ENCODE measurements around the gene RRBP1. TPM values are rescaled to one million over a fixed set of nuclear protein-coding genes. Genes with fewer than 3 reads are reported as not detected.

RRBP1 gene, protein sequence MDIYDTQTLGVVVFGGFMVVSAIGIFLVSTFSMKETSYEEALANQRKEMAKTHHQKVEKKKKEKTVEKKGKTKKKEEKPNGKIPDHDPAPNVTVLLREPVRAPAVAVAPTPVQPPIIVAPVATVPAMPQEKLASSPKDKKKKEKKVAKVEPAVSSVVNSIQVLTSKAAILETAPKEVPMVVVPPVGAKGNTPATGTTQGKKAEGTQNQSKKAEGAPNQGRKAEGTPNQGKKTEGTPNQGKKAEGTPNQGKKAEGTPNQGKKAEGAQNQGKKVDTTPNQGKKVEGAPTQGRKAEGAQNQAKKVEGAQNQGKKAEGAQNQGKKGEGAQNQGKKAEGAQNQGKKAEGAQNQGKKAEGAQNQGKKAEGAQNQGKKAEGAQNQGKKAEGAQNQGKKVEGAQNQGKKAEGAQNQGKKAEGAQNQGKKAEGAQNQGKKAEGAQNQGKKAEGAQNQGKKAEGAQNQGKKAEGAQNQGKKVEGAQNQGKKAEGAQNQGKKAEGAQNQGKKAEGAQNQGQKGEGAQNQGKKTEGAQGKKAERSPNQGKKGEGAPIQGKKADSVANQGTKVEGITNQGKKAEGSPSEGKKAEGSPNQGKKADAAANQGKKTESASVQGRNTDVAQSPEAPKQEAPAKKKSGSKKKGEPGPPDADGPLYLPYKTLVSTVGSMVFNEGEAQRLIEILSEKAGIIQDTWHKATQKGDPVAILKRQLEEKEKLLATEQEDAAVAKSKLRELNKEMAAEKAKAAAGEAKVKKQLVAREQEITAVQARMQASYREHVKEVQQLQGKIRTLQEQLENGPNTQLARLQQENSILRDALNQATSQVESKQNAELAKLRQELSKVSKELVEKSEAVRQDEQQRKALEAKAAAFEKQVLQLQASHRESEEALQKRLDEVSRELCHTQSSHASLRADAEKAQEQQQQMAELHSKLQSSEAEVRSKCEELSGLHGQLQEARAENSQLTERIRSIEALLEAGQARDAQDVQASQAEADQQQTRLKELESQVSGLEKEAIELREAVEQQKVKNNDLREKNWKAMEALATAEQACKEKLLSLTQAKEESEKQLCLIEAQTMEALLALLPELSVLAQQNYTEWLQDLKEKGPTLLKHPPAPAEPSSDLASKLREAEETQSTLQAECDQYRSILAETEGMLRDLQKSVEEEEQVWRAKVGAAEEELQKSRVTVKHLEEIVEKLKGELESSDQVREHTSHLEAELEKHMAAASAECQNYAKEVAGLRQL (N-terminal part only)
- 147 TPM for total RNA-seq
- 80.1 TPM for polyA plus RNA-seq

DNA sequence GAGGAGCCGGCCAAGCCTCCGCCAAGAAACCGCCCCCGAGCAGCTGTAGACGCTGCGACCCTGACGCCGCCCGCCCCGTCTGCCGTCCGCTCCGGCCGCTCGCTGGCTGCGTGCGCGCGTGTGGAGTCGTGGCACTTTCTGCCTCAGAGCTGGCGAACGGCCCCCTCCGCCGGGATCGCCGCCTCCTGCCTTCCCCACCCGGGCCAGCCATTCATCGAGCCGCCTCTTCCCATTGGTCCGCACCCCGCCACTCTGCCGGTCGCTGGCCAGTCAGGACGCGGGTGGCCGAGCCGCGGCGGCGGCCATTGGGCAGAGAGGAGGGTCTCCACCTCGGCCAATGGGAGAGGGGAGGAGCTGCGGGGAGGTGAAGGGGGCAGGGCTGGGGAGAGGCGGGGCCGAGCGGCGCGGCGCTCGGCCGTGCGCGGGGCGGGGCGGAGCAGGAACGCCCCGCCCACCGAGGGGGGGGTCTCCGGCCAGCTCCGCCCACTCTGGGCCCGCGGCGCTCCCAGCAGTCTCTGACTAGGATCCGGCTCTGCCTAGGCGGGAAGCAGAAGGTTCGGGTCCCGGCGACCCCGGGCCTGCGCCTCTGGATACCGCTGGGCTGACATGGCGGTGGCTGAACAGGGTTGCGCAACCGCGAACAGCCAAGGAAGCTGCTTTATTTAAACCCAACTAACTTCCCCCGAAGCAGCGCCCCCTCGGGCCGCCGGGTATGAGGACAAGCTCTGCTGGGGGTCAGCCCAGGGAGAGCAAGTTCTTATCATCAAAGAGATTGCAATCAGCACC lies at the start of gene RRBP1:
RRBP1 (minus strand) TSS at position 140 of the 786 bp plus-strand sequence. CDS start 21,735 bp downstream, outside the sequence.
- Histone ChIP-seq H3K36me3 (ENCODE audit: insufficient read depth) (no peaks in the 10 kb centered on the region), H3K4me3 (ENCODE audit: low read depth, low read length) (peak within 1 kb of the TSS; percentile 92)
- WGBS, result under 1% methylated on average over 79 of the region's 79 CpGs

DNA sequence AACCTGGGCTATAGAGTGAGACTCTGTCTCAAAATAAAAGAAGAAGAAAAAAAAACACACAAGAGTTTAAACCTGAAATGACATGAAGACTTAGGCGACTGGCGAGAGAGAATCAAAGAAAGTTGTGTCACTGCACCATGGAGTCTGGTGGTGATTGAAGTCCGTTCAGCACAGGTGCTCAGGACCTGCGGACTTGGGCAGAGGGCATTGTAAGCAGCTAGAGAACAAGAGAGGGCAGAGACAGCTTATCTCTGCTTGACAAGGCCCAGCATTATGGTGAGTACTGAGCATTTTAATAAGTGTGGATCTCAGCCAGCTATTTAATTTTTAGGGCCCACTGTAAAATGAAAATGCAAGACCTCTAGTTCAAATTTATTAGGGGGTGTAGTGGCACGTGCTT lies 49.2 kb upstream of the RRBP1 start:
- WGBS, result 95% methylated on average over 5 of the region's 5 CpGs
- no peak overlapping the region for H3K27ac ChIP-seq (ENCODE audit: low read depth)
- H3K4me1 ChIP-seq (ENCODE audit: insufficient read depth), result no peaks in the 10 kb centered on the region
- no peaks in the 10 kb centered on the region for H3K36me3 ChIP-seq (ENCODE audit: insufficient read depth)
- H3K4me3 ChIP-seq (ENCODE audit: low read depth, low read length), result no peak overlapping the region
- DNase-seq (ENCODE audit: extremely low spot score), result no peak

More for the DNA sequence above, at the start of gene RRBP1:
- Histone ChIP-seq H3K4me1 (ENCODE audit: insufficient read depth) (no peaks in the 10 kb centered on the region), H3K27ac (ENCODE audit: low read depth) (peak within 1 kb of the TSS; percentile 89)
- DNase-seq (ENCODE audit: extremely low spot score), result peak; percentile 92

DNA sequence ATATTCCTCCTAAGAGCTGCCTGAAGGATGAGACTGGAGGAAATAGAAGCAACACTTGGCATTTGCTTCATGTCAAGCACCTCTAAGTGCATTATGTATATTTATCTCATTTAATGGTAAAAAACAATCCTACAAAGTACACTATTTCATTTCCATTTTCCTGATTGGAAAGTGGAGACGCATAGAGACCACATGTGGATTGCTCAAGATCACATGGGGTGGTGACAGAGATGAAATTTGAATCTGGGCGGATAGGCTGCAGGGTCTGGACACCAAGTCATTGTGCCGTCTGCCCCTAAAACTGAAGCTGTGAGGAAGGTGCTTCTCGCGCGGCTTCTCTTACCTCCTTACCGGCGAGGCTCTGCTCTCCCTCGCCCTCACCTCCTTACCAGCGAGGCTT lies 48.0 kb upstream of the RRBP1 start:
- WGBS, result 92% methylated on average over 10 of the region's 10 CpGs
- no peak for DNase-seq (ENCODE audit: extremely low spot score)
- no peak overlapping the region for H3K4me3 ChIP-seq (ENCODE audit: low read depth, low read length)

DNA sequence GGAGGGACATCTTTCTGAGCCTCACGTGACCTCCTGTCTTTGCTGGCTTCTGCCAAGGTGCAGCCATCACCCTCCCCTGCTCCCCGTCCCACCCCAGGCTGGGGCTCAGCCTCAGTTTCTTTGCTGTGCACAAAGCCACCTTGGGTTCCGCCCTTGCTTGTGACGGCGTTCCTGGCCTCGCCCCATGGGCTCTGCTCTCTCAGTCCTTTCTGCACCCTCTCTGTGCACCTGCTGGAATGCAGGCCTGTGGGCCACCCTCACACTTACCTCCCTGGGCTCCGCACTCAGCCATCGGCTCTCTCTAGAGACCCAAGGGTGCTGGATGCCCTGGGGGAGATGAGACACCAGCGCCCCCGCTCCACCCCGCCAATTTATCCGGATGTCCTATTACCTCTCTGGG lies 46.0 kb upstream of the RRBP1 start:
- H3K4me1 ChIP-seq (ENCODE audit: insufficient read depth), result no peaks in the 10 kb centered on the region
- DNase-seq (ENCODE audit: extremely low spot score), result no peak
- WGBS, result 89% methylated on average over 12 of the region's 12 CpGs
- no peak overlapping the region for H3K27ac ChIP-seq (ENCODE audit: low read depth)
- H3K36me3 ChIP-seq (ENCODE audit: insufficient read depth), result no peaks in the 10 kb centered on the region
- no peak overlapping the region for H3K4me3 ChIP-seq (ENCODE audit: low read depth, low read length)

More for the DNA sequence above, 48.0 kb upstream of the RRBP1 start:
- Histone ChIP-seq H3K4me1 (ENCODE audit: insufficient read depth) (no peaks in the 10 kb centered on the region), H3K36me3 (ENCODE audit: insufficient read depth) (no peaks in the 10 kb centered on the region), H3K27ac (ENCODE audit: low read depth) (no peak overlapping the region)

DNA sequence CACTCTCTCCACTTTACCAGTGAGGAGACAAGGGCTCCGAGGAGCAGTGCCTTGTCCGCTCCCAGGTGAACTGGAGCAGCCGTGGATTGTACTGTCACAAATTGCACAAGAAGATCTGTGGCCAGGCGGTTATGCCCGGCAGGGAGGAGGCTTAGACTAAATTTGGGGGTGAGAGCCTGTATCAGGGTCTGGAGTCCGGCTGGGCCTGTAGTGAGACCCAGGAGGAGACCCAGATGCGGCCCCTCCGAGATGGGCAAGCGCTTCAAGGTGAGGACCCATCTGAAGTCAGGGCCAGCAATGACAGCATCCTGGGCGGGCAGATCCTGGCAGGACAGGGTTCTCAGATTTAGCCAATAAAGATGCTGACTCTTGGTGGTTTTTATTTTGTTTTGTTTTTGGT lies 45.3 kb upstream of the RRBP1 start:
- H3K4me3 ChIP-seq (ENCODE audit: low read depth, low read length), result no peak overlapping the region
- no peak for DNase-seq (ENCODE audit: extremely low spot score)
- H3K4me1 ChIP-seq (ENCODE audit: insufficient read depth), result no peaks in the 10 kb centered on the region
- 92% methylated on average over 10 of the region's 10 CpGs for WGBS
- H3K36me3 ChIP-seq (ENCODE audit: insufficient read depth), result no peaks in the 10 kb centered on the region
- H3K27ac ChIP-seq (ENCODE audit: low read depth), result no peak overlapping the region

DNA sequence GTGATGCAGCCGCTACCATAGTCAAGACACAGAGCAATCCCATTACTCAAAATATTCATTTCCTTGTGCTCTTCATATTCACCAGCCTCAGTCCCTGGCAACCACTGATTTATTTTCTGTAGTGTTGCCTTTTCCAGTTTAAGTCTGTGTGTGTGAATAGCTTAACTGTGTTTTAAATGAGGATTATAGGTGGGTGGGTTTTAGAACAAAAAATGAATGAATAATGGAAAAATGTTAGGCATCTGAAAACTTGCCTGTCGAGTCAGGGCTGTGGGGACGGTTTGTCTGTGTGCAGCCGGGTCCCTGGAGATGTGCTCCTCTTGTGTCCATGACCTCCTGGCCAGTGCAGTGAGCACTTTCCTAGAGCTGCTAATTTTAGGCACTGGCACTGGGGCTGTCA lies 44.9 kb upstream of the RRBP1 start:
- Histone ChIP-seq H3K4me1 (ENCODE audit: insufficient read depth) (no peaks in the 10 kb centered on the region), H3K36me3 (ENCODE audit: insufficient read depth) (no peaks in the 10 kb centered on the region), H3K4me3 (ENCODE audit: low read depth, low read length) (no peak overlapping the region), H3K27ac (ENCODE audit: low read depth) (no peak overlapping the region)
- DNase-seq (ENCODE audit: extremely low spot score), result no peak
- 74% methylated on average over 4 of the region's 4 CpGs for WGBS

DNA sequence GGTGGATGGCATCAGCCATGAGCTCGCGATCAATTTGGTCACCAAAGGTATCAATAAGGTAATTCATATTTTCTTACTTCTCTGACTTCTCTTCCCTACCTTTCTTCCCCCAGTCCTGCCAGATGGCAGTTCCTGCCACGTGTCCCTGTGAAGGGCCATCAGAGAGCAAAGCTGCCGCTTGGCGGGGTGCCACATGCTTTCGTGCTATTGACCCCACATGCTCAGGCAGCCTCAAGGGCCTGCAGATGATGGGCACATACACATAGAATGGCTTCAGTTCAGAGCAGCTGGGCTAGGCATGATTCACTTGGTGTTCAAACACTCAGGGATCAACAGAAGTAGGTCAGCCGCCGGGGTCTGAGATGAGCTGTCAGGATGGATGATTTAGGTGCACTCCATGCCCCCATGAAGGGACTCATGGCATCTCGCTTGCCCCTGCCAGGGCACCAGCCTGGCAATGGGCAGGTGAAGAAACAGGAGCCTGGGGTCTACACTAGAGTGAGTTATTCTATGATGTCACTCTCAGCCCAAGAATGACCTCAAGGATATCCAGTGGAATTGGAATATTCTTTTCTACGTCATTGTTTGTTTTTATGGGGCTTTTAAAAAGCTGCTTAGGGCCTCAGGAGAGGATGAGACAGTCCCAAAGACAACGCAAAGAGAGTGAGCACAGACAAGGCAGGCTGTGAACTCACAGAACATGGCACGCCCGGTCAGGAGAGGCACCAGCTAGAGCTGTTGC lies 43.2 kb upstream of the RRBP1 start:
- 86% methylated on average over 13 of the region's 13 CpGs for WGBS
- no peaks in the 10 kb centered on the region for H3K4me1 ChIP-seq (ENCODE audit: insufficient read depth)
- no peak overlapping the region for H3K4me3 ChIP-seq (ENCODE audit: low read depth, low read length)
- no peak overlapping the region for H3K27ac ChIP-seq (ENCODE audit: low read depth)
- no peaks in the 10 kb centered on the region for H3K36me3 ChIP-seq (ENCODE audit: insufficient read depth)
- no peak for DNase-seq (ENCODE audit: extremely low spot score)

DNA sequence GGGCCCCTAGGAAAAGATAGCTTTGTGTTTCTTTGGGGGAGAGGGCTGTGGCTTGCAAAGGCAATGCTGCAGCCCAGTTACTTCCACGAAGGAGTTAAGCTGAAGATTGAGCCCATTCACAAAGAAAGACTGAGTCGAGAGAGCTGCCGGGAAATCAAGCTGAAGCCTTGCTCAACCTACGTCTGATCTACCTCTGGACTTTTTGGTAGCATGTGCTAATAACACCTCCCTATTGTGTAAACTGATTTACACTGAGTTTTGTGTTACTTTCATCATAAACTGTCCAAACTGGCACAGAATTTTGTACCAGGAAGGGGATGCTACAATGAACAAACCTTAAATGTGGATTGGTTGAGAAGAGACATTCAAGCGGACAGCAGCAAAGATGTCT lies 41.3 kb upstream of the RRBP1 start:
- no peak for DNase-seq (ENCODE audit: extremely low spot score)

DNA sequence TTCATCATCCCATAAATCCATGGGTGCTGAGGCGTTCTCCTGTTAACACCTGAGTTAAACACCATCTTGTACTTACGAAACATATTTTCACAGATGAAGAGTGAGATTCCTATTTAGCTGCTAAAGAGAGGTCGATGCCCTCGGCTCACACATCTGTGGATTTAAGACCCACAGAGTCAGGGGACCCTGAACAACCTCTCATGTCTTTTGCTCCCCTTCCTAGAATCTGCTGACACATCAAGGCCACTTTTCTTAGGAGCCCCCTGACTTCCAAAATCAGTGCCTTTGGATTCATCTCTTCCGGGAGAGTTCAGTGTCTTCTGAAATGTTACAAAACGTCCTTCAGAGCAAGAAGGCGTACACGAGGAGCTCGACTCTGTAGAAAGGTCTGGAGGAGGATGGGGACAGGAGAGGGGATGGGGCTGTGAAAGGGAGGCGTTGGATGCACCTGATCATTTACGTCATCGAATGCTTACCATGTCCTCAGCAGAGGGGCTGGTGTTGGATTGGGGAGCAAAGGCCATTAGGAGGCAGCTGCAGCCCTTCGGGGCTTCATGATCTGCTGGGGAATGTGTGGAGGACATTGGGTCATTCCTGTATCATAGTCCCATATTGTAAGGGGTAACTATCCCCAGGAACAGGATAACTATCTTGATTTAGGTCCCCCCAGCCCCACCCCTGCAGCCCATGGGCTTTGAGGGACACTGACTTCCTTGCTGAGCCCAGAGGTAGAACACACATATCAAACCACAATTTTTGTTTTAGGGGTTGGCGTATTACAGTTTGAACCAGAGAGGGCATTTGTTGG lies 40.7 kb upstream of the RRBP1 start:
- 91% methylated on average over 14 of the region's 14 CpGs for WGBS
- Histone ChIP-seq H3K4me3 (ENCODE audit: low read depth, low read length) (no peak overlapping the region), H3K36me3 (ENCODE audit: insufficient read depth) (no peaks in the 10 kb centered on the region), H3K27ac (ENCODE audit: low read depth) (no peak overlapping the region), H3K4me1 (ENCODE audit: insufficient read depth) (no peaks in the 10 kb centered on the region)
- DNase-seq (ENCODE audit: extremely low spot score), result no peak

More for the DNA sequence above, 41.3 kb upstream of the RRBP1 start:
- WGBS, result 93% methylated on average over 5 of the region's 5 CpGs
- H3K36me3 ChIP-seq (ENCODE audit: insufficient read depth), result no peaks in the 10 kb centered on the region
- H3K4me3 ChIP-seq (ENCODE audit: low read depth, low read length), result no peak overlapping the region
- H3K27ac ChIP-seq (ENCODE audit: low read depth), result no peak overlapping the region
- H3K4me1 ChIP-seq (ENCODE audit: insufficient read depth), result no peaks in the 10 kb centered on the region

DNA sequence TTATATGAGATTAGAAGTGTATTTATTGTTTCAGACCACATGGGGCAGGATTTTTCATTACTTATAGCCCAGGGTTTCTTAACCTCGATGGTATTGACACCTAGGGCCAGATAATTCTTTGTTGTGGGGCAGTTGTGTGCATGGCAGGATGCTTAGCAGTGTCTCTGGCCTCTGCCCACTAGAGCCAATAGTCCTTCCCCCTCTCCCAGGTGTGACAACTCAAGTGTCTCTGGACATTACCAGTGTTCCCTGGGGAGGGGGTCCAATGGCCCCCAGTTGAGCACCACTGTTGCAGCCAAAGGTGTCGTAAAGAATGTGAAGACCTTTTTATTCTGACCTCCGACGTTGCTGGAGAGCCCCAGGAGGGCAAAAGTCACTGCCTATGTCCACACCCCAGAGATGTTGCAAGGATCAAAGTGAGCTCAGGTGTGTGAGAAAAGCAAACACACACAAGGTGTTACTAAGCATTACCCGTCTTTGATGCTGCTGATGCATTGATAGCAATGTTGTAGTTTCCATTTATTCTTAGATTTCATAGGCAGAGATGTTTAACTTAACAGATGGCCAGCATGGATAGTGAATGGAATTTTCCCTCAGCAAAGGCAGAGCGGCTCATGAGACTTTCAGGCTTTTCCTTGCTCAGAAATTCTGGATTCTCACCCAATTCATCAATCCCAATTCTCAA lies 39.9 kb upstream of the RRBP1 start:
- Histone ChIP-seq H3K27ac (ENCODE audit: low read depth) (no peak overlapping the region), H3K36me3 (ENCODE audit: insufficient read depth) (no peaks in the 10 kb centered on the region), H3K4me3 (ENCODE audit: low read depth, low read length) (no peak overlapping the region), H3K4me1 (ENCODE audit: insufficient read depth) (no peaks in the 10 kb centered on the region)
- 64% methylated on average over 6 of the region's 6 CpGs for WGBS
- no peak for DNase-seq (ENCODE audit: extremely low spot score)

DNA sequence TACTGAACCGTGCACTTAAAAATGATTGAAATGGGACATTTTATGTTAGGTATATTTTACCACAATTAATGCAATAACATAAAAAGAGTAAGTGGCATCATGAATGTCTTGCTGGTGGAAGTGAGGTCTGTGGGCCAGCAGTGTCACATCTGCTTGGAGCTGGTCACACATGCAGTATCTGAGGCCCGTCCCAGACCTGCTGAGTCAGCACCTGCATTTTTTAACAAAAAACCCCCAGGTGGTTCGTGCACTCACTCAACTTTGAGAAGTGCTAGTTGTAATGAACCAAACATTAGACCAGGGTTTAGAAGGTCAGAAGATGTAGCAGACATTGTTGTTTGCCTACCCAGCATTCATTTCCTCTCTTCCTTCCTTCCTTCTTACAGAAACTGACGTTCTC lies 38.7 kb upstream of the RRBP1 start:
- Histone ChIP-seq H3K36me3 (ENCODE audit: insufficient read depth) (no peaks in the 10 kb centered on the region), H3K4me1 (ENCODE audit: insufficient read depth) (no peaks in the 10 kb centered on the region), H3K27ac (ENCODE audit: low read depth) (no peak overlapping the region), H3K4me3 (ENCODE audit: low read depth, low read length) (no peak overlapping the region)
- WGBS, result 84% methylated on average over 4 of the region's 4 CpGs
- DNase-seq (ENCODE audit: extremely low spot score), result no peak
